Daoy (cell line): ENCODE results near the gene SARDH. TPM values are rescaled to one million over a fixed set of nuclear protein-coding genes. Genes with fewer than 3 reads are reported as not detected.

Source experiments
- DNase-seq: peaks from one replicate; pipeline ENCODE4 v3.0.0-alpha.2; 2015; ENCODE audit warnings: low read depth
- total RNA-seq: library from RNA; depleted of rRNA; stranded (reverse); fragments of >200 nt; shearing (Covaris generic); gene quantifications from 2 replicates; pipeline ENCODE4 v1.2.3, GENCODE V29; 2014

Gene SARDH
- total RNA-seq, 1 experiment from 2014 or later = 1.2 TPM

- no peak for DNase-seq
Observed at GRCh38 chr9:133647148-133647547, 91.0 kb downstream of the SARDH start.

GRCh38 chr9:133645021-133645765 is 93.0 kb downstream of the SARDH start:
- DNase-seq = no peak

DNA sequence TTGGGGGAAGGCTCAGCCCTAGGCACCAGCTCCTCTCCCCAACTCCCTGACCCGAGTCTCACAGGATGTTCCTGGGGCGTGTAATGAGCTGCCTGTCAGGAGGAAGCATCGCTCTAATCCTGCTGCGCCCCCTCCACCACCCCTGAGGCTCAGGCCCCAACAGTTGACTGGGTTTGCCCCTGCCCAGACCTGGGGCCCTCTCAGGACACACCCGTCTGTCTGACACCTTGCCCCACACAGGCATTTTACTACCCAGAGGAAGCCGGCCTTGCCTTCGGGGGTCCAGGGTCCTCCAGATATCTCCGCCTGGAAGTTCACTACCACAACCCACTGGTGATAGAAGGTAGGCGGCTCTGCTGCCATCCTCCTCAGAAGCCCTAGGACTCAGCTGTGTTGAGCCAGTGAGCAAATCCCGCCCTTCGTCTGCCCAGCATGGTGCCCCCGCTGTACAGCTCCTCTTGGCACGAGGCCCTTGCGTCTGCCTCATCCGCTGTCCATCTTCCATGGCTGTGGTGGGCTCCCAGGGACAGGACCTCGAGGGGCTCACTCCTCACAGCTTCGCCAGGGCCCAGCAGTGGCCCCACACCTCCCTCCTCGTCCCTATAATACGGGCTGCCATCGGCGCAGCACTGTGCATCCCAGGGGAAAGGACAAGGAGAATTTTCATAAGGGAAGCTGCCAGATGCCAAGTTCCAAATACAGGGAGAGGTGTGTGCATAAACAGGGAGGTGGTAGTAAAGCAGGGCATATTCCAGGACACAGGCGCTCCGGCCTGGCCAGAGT is 94.0 kb downstream of the SARDH start:
- no peak for DNase-seq

GRCh38 chr9:133643362-133643755 is 94.8 kb downstream of the SARDH start:
- no peak for DNase-seq

GRCh38 chr9:133642708-133643361 is 95.3 kb downstream of the SARDH start:
- no peak for DNase-seq

GRCh38 chr9:133641861-133642595 is 96.1 kb downstream of the SARDH start:
- DNase-seq = no peak

GRCh38 chr9:133641396-133641655 is 96.8 kb downstream of the SARDH start:
- DNase-seq = no peak

GRCh38 chr9:133640580-133641395 is 97.4 kb downstream of the SARDH start:
- DNase-seq = no peak

DNA sequence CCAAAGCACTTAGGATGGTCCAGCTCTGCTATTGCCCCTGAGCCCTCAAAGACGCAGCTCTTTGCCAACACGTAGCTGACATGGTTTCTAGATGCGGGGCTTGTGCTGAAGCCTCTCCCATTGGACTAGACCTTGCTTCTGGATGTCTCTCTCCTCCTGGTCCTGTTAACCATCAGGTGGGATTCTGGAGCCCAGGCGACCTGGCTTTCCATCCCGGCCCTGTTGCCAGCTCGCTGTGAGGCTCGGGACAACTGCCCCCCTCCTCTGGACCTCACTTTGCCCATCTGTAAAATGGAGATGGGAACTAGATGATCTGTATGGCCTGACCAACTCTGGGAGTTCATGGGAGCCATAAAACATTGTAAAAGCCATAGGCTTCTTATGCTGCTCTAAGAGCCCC is 98.0 kb downstream of the SARDH start:
- no peak for DNase-seq

GRCh38 chr9:133639613-133640012 is 98.5 kb downstream of the SARDH start:
- DNase-seq = no peak

- DNase-seq = no peak
Observed at GRCh38 chr9:133638711-133639110, 99.4 kb downstream of the SARDH start.

- DNase-seq = no peak
Observed at GRCh38 chr9:133638076-133638475, 100.1 kb downstream of the SARDH start.

- DNase-seq = no peak
Observed at GRCh38 chr9:133637451-133638055, 100.6 kb downstream of the SARDH start.

DNA sequence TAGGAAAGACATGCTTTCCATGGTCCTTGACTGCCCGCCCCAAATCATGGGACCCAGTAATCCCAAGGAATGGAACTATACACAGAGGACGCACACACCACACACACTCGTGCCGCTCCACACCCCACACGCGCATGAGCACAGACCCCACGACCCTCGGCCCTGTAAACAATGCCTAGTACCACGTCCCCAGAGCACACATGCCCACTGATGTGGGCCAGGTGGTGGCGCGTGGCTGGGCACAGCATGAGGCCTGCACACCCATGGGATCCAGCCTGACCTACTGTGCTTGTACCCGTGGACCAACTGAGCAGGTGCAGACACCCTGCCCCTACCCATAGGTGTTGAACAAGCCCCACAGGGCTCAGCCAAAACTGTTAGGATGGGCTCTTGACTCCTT is 101.2 kb downstream of the SARDH start:
- no peak for DNase-seq

DNA sequence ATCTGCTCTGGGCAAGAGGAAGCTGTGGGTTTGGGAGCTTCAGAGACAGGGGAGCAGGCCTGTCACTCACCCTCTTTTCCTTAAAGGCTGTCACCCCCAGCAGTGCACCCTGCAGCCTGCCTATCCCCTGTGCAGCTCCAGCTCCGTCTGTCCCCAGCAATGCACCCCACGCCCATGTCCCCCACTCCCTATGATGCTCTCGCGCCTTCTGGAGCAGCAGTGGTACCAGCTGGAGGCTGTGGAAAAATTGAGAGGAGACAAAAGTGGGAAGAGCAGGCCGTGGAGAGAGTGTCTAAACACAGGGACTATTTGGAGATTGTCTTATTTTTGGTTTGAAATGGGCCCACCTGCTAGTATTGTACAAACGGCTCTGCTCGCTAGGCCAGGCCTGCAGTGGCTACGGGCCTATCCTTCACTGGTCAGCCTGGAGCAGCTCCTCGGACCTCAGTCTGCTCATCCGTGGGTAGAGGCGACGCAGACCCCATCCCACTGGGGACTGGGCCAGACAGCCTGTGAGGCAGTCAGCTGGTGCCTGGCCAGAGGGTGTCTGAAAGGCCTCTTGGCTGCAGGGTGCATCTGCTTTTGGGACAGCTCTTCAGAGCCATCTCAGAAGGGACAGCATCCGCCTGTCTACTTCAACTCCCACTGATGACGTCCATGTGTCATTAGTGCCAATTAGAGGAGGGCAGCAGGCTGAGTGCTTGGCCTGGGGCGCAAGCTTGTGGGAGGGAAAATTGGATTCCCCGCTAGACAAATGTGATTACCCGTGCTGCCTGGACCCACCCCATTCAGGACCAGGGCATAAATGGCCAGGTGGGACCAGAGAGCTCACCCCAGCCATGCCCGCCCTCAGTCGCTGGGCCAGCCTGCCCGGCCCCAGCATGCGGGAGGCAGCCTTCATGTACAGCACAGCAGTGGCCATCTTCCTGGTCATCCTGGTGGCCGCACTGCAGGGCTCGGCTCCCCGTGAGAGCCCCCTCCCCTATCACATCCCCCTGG is 102.3 kb downstream of the SARDH start, which contains the start of gene DBH:
TSS of gene DBH (plus strand) at position 831 of the 999 bp plus-strand sequence. CDS start at position 840, 9 bp downstream.
- no peak for DNase-seq

DNA sequence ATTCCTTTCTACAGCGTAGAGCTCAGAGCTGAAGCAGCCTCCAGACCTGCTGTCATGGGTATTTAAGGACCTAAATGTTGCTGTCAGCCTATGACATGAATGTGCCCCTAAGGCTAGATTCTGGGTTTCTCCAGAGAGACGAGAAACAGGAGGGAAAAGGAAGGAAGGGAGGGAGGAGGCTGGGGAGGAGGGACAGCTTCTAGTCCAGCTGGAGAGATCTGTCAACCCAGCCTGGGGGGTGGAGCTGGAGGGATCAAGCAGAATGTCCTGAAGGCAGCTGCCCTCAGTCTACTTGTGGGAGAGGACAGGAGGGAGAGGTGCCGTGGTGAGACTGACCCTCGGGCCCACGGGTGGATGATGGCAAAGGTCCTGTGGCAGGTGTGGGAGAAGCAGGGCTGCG is 103.1 kb downstream of the SARDH start:
- DNase-seq = no peak

DNA sequence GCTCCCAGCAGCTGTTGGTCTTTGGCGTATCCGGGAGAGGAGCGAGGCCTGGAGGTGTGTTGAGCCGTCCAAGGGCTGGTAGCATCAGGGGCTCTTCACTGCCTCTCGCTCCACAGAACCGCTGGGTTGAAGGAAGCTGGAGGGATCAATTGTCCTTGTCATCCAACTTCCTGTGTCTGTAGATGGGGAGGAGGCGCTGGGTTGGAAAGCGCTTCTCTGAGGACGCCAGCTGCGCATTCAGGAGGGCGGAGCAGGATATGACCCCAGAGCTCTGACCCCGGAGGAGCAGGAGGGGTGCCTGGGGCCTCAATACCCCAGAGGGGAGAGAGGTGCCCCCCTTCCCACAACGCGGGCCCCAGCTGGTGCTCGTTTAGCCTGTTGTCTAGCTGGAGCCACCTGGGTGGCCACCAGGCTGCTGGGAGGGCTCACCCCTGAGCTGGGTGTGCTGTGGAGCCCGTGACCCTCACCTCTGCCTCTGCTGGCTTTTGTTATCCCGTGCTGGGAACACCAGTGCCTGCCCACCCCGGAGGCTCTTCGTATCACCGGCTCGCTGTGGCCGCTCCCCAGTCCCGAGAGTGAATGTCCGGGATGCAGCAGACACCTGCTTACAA is 104.0 kb downstream of the SARDH start:
- DNase-seq = no peak

- DNase-seq = no peak
Observed at GRCh38 chr9:133633681-133634080, 104.5 kb downstream of the SARDH start.
